ENCODE data around the gene THSD8. TPM values are rescaled to one million over a fixed set of nuclear protein-coding genes. Genes with fewer than 3 reads are reported as not detected.

Gene THSD8
- total and polyA plus RNA-seq, 2 experiments from 2014 or later: 5.1 TPM; not detected in 1

GRCh38 chr19:12784394-12784870 lies 17.4 kb upstream of the THSD8 start:
- Histone ChIP-seq H3K27me3 (no peaks in the 10 kb centered on the region), H4K20me1 (ENCODE audit: insufficient read depth, poor library complexity, severe bottlenecking) (no peaks in the 10 kb centered on the region), H3K4me2 (peak overlapping the region; percentile 98), H3K9me2 (replicated peaks; ENCODE audit: insufficient read depth) (no peaks in the 10 kb centered on the region), H2AFZ (no peak overlapping the region), H3K79me2 (no peaks in the 10 kb centered on the region), H3K4me1 (ENCODE audit: insufficient read depth) (peaks cover 74% of the 10 kb centered on the region), H3K36me3 (replicated peaks; ENCODE audit: insufficient read depth, low read depth) (no peaks in the 10 kb centered on the region), H3K9me3 (ENCODE audit: low read depth) (no peaks in the 10 kb centered on the region), H3K27ac (peak overlapping the region; percentile 99), H3K4me3 (no peak overlapping the region)
- DNase-seq (ENCODE audit: low spot score): no peak
- TF ChIP-seq EZH2 (IDR thresholded peaks at IDR 0.05; ENCODE audit: borderline replicate concordance): no peak
- no peak for TF ChIP-seq CTCF (IDR thresholded peaks at IDR 0.05; ENCODE audit: poor library complexity)
- TF ChIP-seq EZH2phosphoT487 (IDR thresholded peaks at IDR 0.05; ENCODE audit: low read depth, severe bottlenecking, unreplicated experiment): no peak
- WGBS (ENCODE audit: low lambda C conversion rate, missing lambda C conversion rate): 58% methylated on average over 10 of the region's 10 CpGs

- Histone ChIP-seq H2AFZ (no peak overlapping the region), H3K79me2 (no peaks in the 10 kb centered on the region), H3K9me3 (ENCODE audit: low read depth) (no peaks in the 10 kb centered on the region), H3K9me2 (replicated peaks; ENCODE audit: insufficient read depth) (no peaks in the 10 kb centered on the region), H4K20me1 (ENCODE audit: insufficient read depth, poor library complexity, severe bottlenecking) (no peaks in the 10 kb centered on the region), H3K4me2 (peak overlapping the region; percentile 98), H3K4me1 (ENCODE audit: insufficient read depth) (peaks cover 69% of the 10 kb centered on the region), H3K27ac (peak overlapping the region; percentile 99), H3K36me3 (replicated peaks; ENCODE audit: insufficient read depth, low read depth) (no peaks in the 10 kb centered on the region), H3K4me3 (no peak overlapping the region), H3K27me3 (no peaks in the 10 kb centered on the region)
- no peak for DNase-seq (ENCODE audit: low spot score)
- whole genome bisulfite sequencing (ENCODE audit: low lambda C conversion rate, missing lambda C conversion rate): 64% methylated on average over 5 of the region's 5 CpGs
- no peak for TF ChIP-seq CTCF (IDR thresholded peaks at IDR 0.05; ENCODE audit: poor library complexity)
- TF ChIP-seq EZH2phosphoT487 (IDR thresholded peaks at IDR 0.05; ENCODE audit: low read depth, severe bottlenecking, unreplicated experiment): no peak
- TF ChIP-seq EZH2 (IDR thresholded peaks at IDR 0.05; ENCODE audit: borderline replicate concordance): no peak
Measured at GRCh38 chr19:12784871-12785430, 16.9 kb upstream of the THSD8 start.

GRCh38 chr19:12785431-12786031 lies 16.3 kb upstream of the THSD8 start:
- Histone ChIP-seq H2AFZ (no peak overlapping the region), H3K36me3 (replicated peaks; ENCODE audit: insufficient read depth, low read depth) (no peaks in the 10 kb centered on the region), H3K79me2 (no peaks in the 10 kb centered on the region), H3K4me2 (peak overlapping the region; percentile 98), H4K20me1 (ENCODE audit: insufficient read depth, poor library complexity, severe bottlenecking) (no peaks in the 10 kb centered on the region), H3K4me1 (ENCODE audit: insufficient read depth) (peaks cover 69% of the 10 kb centered on the region), H3K9me3 (ENCODE audit: low read depth) (no peaks in the 10 kb centered on the region), H3K27me3 (no peaks in the 10 kb centered on the region), H3K27ac (peak overlapping the region; percentile 99), H3K4me3 (no peak overlapping the region), H3K9me2 (replicated peaks; ENCODE audit: insufficient read depth) (no peaks in the 10 kb centered on the region)
- DNase-seq (ENCODE audit: low spot score): no peak
- 86% methylated on average over 4 of the region's 4 CpGs for WGBS (ENCODE audit: low lambda C conversion rate, missing lambda C conversion rate)
- TF ChIP-seq EZH2 (IDR thresholded peaks at IDR 0.05; ENCODE audit: borderline replicate concordance) (no peak), CTCF (IDR thresholded peaks at IDR 0.05; ENCODE audit: poor library complexity) (no peak), EZH2phosphoT487 (IDR thresholded peaks at IDR 0.05; ENCODE audit: low read depth, severe bottlenecking, unreplicated experiment) (no peak)
